Right atrium auricular region (tissue), 2 donors: ENCODE results near the gene TMEM219. TPM values are rescaled to one million over a fixed set of nuclear protein-coding genes. Genes with fewer than 3 reads are reported as not detected.

Experiments
- DNase-seq: peaks from one replicate; pipeline ENCODE4 v3.0.0-alpha.2; 2019; ENCODE audit warnings: low spot score
- H3K27ac ChIP-seq, 2 donors: fragments of 200-600 bp; sonication (generic); 1 replicate in 1 of 2; 2 replicates in 1 of 2; pipeline ENCODE4 v1.5.1; 2016 to 2019
- H3K27me3 ChIP-seq, 2 donors: fragments of 200-600 bp; sonication (generic); one replicate each; pipeline versions ENCODE4 v1.5.1 to v1.6.0; 2017 to 2019
- H3K36me3 ChIP-seq: fragments of 200-600 bp; sonication (generic); one replicate; pipeline ENCODE4 v1.5.1; 2016
- H3K4me1 ChIP-seq, 2 donors: fragments of 200-600 bp; sonication (generic); one replicate each; pipeline versions ENCODE4 v1.5.1 to v1.6.0; 2017 to 2019
- H3K4me3 ChIP-seq, 2 donors: fragments of 200-600 bp; sonication (generic); 1 replicate in 1 of 2; 2 replicates in 1 of 2; pipeline ENCODE4 v1.5.1; 2017 to 2019; ENCODE audit warnings: mild to moderate bottlenecking in 1 of 2, moderate library complexity in 1 of 2
- H3K9me3 ChIP-seq, 2 donors: fragments of 200-600 bp; sonication (generic); one replicate each; pipeline ENCODE4 v1.5.1; 2019
- total RNA-seq, 2 donors: library from RNA; depleted of rRNA; stranded (reverse); fragments of >200 nt; gene quantifications; one replicate each; pipeline ENCODE4 v1.1.0, GENCODE V29; 2016
- TF ChIP-seq, protein P1 (sequence below), 2 donors: fragments of 200-600 bp; sonication (generic); IDR thresholded peaks; one replicate each; pipeline ENCODE4 v1.5.1; 2019; ENCODE audit warnings: antibody characterized with exemption in 2 of 2

TMEM219 gene
- total RNA-seq, 2 donors from 2014 or later: 100 to 107 TPM

DNA sequence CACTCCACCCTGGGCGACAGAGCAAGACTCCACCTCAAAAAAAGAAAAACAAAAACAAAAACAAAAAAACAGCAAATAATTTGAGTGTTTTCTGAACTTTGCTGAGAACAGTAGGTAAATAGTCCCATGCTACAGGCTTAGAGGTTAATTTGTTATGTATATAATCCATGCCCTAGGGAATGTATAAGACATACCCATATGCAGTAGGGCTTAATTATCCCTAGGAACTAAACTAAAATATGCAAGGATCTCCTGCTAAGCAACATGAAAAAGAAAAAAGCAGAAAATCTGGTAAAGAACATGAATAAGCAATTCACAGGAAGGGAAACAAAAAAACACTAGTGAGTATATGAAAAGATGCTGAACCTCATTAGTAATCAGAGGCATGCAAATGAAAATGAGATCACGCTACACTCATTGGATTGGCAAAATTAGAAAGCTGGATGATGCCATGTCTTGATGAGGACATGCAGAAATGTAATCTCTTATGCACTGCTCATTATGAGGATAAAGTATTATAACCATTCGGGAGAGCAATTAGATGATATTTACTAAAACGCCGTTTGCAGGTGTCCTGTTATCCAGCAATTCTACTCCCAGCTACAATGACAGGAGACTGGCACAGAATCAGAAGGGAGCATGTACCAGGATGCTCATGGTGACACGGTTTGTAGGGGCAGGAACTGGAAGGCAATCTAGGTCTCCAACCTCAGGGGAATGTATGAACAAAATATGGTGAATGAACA lies 41.4 kb upstream of the TMEM219 start:
- Histone ChIP-seq H3K4me1 (peaks cover 0 to 10% of the 10 kb centered on the region in 2 donors), H3K27ac (no peak overlapping the region), H3K4me3 (no peak overlapping the region), H3K9me3 (no peaks in the 10 kb centered on the region), H3K27me3 (no peaks in the 10 kb centered on the region), H3K36me3 (peaks cover 11% of the 10 kb centered on the region)
- DNase-seq: no peak
- TF ChIP-seq, protein P1, sequence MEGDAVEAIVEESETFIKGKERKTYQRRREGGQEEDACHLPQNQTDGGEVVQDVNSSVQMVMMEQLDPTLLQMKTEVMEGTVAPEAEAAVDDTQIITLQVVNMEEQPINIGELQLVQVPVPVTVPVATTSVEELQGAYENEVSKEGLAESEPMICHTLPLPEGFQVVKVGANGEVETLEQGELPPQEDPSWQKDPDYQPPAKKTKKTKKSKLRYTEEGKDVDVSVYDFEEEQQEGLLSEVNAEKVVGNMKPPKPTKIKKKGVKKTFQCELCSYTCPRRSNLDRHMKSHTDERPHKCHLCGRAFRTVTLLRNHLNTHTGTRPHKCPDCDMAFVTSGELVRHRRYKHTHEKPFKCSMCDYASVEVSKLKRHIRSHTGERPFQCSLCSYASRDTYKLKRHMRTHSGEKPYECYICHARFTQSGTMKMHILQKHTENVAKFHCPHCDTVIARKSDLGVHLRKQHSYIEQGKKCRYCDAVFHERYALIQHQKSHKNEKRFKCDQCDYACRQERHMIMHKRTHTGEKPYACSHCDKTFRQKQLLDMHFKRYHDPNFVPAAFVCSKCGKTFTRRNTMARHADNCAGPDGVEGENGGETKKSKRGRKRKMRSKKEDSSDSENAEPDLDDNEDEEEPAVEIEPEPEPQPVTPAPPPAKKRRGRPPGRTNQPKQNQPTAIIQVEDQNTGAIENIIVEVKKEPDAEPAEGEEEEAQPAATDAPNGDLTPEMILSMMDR (IDR thresholded peaks at IDR 0.05): no peak

DNA sequence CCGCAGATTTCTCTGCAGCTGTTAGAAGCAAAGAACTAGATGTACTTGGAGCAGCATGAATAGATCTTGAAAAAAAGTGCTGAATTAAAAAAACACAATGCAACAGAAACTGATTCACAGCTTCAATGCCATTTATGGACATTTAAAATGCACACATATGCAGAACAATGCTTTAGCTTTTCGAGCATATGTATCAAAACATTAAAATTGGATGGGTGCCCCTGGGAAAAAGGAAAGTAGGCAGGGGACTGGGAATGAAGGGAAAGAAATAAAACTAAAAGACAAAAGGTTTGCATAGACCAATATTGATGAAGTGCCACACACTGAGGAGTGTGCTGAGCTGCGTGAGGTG lies 40.9 kb upstream of the TMEM219 start:
- Histone ChIP-seq H3K4me1 (peaks cover 0 to 12% of the 10 kb centered on the region in 2 donors), H3K36me3 (peaks cover 11% of the 10 kb centered on the region), H3K27ac (no peak overlapping the region), H3K27me3 (no peaks in the 10 kb centered on the region), H3K9me3 (no peaks in the 10 kb centered on the region), H3K4me3 (no peak overlapping the region)
- TF ChIP-seq, protein P1 (IDR thresholded peaks at IDR 0.05): no peak
- no peak for DNase-seq

DNA sequence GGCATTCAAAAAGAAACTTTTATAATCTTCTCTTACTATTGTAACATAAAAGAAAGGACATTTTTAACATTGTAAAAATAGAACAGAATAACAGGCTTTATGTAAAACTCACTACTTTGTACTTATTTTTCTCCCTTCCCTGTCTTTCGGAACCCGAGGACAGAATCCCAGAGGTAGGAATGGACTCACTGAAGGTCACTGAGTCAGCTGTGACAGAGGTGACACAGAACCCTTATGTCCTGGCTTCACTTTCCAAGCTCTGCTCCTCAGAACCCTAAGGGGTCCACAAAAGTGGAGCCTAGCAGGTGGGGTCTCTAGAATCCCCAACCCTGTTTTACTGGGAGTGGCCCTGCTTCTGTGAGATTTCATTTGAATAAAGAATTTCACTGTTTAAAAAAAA lies 39.6 kb upstream of the TMEM219 start:
- H3K9me3 ChIP-seq: no peaks in the 10 kb centered on the region
- peaks cover 11% of the 10 kb centered on the region for H3K36me3 ChIP-seq
- H3K4me3 ChIP-seq: no peak overlapping the region
- no peak overlapping the region for H3K27ac ChIP-seq
- H3K27me3 ChIP-seq: no peaks in the 10 kb centered on the region
- H3K4me1 ChIP-seq: peaks cover 0 to 19% of the 10 kb centered on the region in 2 donors
- DNase-seq: no peak
- TF ChIP-seq, protein P1 (IDR thresholded peaks at IDR 0.05): no peak

DNA sequence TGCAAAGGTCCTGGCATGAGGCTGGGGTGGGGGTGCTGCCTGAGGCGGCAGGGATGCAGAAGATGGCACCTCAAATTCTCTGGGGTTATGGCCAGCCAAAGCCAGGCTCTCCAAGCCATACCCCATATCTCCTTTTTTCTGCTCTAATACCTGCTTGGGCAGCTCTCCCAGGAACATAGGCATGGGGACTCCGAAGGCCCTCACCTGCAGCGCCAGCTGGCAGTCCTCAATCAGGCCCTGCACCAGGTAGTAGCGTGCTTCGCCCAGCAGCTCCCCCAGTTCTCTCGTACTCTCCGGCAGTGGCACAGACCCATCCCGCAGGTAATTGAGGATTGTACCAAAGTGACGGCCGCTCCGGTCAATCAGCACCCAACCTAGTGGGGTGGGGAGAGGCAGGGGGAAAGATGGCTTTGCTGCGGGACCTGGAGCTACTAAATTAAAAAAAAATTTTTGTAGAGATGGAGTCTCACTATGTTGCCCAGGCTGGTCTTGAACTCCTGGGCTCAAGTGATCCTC lies 38.8 kb upstream of the TMEM219 start:
- no peaks in the 10 kb centered on the region for H3K9me3 ChIP-seq
- TF ChIP-seq, protein P1 (IDR thresholded peaks at IDR 0.05): no peak
- peaks cover 11% of the 10 kb centered on the region for H3K36me3 ChIP-seq
- H3K27ac ChIP-seq: no peak overlapping the region
- no peak for DNase-seq
- H3K4me1 ChIP-seq: peaks cover 0 to 19% of the 10 kb centered on the region in 2 donors
- no peaks in the 10 kb centered on the region for H3K27me3 ChIP-seq
- H3K4me3 ChIP-seq: no peak overlapping the region

DNA sequence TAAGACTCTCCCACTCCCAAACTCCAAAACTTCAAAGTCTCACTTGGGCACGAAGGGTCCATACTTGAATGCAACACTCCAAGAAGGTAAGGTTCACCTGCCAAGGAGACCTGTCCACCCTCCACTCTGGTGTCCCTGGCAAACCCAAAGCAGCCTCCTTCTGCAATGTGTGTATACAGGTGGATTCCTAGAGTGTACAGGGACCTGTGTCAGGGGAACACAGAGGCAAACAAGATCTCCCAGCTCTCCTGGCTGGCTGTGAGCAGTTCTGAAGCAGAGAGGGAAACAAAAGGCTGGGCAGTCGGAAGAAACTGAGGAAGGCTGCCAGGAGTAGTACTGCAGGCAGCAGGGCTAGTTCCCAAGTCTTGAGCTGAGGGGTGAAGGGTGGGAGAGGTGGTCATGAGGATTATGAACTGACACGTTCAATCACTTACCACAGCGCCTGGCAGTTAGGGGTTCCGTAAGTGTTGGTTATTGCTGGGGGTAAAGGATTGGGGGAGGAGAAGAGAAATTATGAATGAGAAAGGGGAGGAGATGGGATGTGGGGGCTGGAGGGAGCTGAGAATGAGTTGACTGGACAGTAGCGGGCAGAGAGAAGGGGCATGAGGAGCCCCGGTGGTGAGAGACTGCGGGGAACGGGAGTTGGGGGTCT lies 36.6 kb upstream of the TMEM219 start:
- DNase-seq: no peak
- TF ChIP-seq, protein P1 (IDR thresholded peaks at IDR 0.05): no peak
- Histone ChIP-seq H3K27ac (peak overlapping the region in 1 of 2 donors; percentile 87), H3K27me3 (no peaks in the 10 kb centered on the region), H3K36me3 (peaks cover 11% of the 10 kb centered on the region), H3K4me3 (peak overlapping the region; percentile 81 to 98), H3K9me3 (no peaks in the 10 kb centered on the region), H3K4me1 (peaks cover 0 to 19% of the 10 kb centered on the region in 2 donors)
